ENCODE measurements around the gene ARSG.

- no peak for TF ChIP-seq CTCF (conservative IDR thresholded peaks at IDR 0.05; ENCODE audit: low read depth in 2 of 2)
- no peak for TF ChIP-seq CREB1 (CRISPR knock-in tag; IDR thresholded peaks at IDR 0.05; ENCODE audit: low read depth)
- TF ChIP-seq ETS1 (IDR thresholded peaks at IDR 0.05): no peak
- TF ChIP-seq REST (IDR thresholded peaks at IDR 0.05; ENCODE audit: unreplicated experiment): no peak
- TF ChIP-seq POLR2AphosphoS5 (IDR thresholded peaks at IDR 0.05; ENCODE audit: low read depth): no peak
- no peak for TF ChIP-seq EZH2phosphoT487 (IDR thresholded peaks at IDR 0.05; ENCODE audit: unreplicated experiment)
Observed at GRCh38 chr17:68320943-68321555, 29.8 kb downstream of the ARSG start.
